Renal cortex interstitium (tissue), 11 donors: ENCODE results near the gene MAST4. TPM values are rescaled to one million over a fixed set of nuclear protein-coding genes. Genes with fewer than 3 reads are reported as not detected.

Experiments
- DNase-seq, 11 donors: peaks; one replicate each; pipeline ENCODE4 v3.0.0-alpha.2; 2013; ENCODE audit warnings: low read depth in 9 of 11, low spot score in 4 of 11; ENCODE audit errors: extremely low read depth in 1 of 11
- polyA plus RNA-seq, 3 donors: library from polyadenylated mRNA; unstranded; fragments of 120-200 nt; gene quantifications; one replicate each; pipeline ENCODE4 v1.2.1, GENCODE V29; 2013; ENCODE audit not compliant: insufficient read length in 3 of 3

MAST4 gene
- polyA plus RNA-seq, 3 donors = 15.2 to 19.4 (median 16.8) TPM

DNA sequence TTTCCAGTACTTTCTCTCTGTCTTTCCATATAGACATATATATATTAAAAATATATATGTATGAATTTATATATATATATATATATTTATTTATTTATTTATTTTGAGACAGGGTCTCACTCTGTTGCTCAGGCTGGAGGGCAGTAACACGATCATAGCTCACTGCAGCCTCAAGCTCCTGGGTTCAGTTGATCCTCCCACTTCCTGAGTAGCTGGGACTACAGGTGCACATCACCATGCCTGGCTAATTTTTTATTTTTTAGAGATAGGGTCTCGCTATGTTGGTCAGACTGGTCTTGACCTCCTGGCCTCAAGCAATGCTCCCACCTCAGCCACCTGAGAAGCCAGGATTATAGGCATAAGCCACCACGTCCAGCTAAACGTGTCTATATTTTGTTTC, 390.3 kb downstream of the MAST4 start:
- DNase-seq = no peak

- DNase-seq = no peak
These were observed 390.9 kb downstream of the MAST4 start for GRCh38 chr5:66987126-66987525.

- DNase-seq = no peak
These were observed 391.3 kb downstream of the MAST4 start for GRCh38 chr5:66987540-66987939.

- DNase-seq = no peak
These were observed 392.0 kb downstream of the MAST4 start for GRCh38 chr5:66987949-66988838.

DNA sequence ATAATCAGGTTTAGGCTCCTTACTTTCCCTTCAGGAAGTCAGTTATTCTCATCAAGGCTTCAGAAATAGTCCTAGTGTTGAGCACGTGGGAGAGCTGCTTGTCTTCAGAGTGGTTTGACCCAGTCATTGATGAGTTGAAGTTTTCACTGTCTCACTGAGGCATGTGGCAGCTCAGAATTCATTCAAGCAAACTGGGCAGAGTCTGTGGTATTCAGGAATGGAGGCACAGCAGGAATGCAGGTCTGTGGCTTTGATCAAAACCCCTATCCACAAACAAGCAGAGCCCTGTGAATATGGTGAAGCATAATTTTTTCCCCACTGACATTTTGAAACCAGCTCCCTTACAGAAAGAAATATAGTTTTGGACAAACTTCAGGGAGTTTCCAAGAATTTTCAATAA, 393.1 kb downstream of the MAST4 start:
- peak in 1 of 11 donors; percentile 29 for DNase-seq

DNA sequence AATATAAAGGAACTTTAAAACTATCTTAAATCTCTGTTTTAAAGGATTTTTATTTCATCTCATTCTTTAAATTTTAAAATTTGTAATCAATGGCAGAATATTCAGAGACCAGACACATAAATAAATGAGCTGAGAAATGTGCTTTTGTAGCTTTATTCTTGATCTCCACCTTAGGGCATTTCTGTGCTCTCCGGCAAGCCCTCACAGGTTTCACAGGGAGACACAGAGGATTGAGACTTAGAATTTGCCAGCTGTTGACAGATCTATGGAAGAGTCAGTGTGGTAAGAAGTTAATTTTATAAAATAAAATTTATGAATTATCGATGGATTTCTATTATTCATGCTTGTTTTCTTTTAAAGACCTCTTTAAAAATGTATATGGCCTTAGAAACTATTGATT, 393.6 kb downstream of the MAST4 start:
- no peak for DNase-seq

- no peak for DNase-seq
These were observed 395.6 kb downstream of the MAST4 start for GRCh38 chr5:66991746-66992145.

DNA sequence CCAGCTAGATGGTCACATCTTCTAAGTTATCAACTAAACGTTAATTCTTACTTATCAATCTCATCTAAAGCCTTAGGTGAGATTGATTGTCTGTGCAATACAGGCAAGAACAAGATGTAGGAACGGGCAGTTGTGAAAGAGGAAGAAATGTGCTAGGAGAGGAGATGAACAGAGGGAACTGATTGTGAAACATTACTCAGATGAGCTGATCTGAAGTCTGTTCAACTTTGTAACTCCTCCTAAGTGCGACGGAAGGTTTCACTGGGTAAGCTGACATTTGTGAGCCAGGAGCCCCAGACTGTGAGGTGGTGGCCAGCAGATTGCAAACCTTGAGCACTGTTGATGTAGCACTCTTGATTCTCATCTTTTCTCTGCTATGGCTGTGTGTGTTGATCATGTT, 396.4 kb downstream of the MAST4 start:
- no peak for DNase-seq

- no peak for DNase-seq
These were observed 397.3 kb downstream of the MAST4 start for GRCh38 chr5:66993448-66993847.

DNA sequence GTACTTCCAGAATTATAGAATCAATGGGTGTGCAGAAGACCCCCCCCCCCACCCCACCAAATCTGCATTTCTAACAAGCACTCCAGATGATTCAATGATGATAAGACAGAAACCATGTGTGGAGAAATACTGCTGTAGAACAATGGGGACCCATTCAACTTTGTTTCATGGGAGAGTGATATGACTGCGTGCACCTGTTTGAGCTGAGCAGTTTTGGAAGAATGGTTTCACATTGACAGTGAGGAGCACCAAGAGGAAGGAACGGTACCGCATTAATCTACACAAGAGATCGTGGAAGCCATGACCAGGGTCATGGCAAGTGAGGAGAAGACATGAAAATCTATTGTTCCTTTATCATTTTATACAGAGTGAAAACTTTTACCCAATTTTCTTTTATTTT, 397.7 kb downstream of the MAST4 start:
- no peak for DNase-seq

- DNase-seq = no peak
These were observed 398.6 kb downstream of the MAST4 start for GRCh38 chr5:66994790-66995189.

DNA sequence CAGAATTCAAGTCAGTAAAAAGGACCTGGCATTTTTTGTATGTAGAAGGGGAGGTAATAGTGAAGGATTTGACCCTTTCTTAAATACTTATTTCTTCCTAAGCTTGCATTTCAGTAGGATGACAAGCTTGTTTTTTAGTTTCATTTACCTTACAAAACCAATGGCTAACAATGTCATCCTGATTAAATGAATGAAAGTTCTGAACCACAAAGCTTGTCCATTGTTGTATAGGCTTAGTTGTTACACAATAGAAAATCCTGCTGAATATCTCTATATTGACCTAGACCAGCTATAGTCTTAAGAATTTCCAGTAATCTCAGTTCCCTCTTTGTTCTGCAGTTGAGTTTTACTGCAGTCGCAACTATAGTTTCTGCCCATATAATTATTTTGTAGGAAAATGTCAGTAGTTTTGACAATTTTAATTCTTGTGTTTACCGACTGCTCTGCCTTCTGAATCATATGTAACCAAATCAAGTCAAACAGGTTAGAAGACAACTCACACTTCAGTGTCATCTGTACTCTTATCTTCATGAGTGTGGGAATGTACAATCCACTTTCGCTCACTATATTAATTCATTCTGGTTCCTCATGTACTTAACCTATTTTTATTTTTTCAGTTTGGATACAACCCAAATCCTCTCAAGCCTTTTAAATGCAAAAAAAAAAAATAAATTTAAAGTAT, 404.7 kb downstream of the MAST4 start:
- no peak for DNase-seq

GRCh38 chr5:67002832-67003684, 406.9 kb downstream of the MAST4 start:
- no peak for DNase-seq

DNA sequence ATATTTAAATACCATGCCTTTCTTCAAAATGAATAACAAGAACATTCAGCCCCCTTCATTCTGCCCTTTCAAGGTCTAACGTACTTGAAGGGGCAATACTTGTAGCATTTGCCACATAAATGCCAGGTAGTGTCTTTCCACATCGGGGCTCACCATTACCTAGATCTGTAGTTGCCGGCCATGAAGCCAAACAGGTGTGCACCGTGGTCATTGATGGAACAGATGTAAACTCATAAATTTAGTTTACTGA, 407.4 kb downstream of the MAST4 start:
- no peak for DNase-seq

- DNase-seq = peak; percentile 62 to 85 (median 73)
These were observed 407.9 kb downstream of the MAST4 start for GRCh38 chr5:67003935-67004729.

DNA sequence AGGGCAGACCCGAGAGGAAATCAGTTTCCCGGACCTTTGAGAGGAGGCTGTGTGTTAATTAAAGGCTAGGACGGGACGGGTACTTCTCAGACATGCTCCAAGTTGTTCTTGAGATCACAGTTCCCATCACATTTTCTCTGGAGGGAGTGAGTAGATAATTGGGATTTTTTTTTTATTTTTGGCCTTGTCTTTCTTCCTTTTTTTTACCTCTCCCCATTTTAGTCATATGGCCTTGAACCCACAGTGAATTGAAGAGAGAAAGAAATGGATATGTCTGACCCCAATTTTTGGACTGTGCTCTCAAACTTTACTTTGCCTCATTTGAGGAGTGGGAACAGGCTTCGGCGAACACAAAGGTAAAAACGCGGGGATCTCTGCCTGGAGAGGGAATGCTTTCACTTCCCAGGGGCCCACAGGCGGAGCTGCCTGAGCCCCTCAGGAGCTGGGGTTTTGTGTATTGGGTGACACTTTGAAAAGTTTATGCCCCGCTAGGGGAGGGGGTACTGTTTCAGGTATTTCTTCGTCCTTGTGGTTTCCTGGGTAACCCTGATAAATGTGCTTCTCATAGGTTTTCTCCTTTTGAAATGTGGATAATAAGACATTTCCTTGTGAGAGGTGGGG, 408.6 kb downstream of the MAST4 start:
- DNase-seq = no peak

- no peak for DNase-seq
These were observed 409.7 kb downstream of the MAST4 start for GRCh38 chr5:67005737-67006499.

GRCh38 chr5:67006500-67006848, 410.3 kb downstream of the MAST4 start:
- DNase-seq = no peak
